ENCODE measurements around the gene AP1G1.

DNA sequence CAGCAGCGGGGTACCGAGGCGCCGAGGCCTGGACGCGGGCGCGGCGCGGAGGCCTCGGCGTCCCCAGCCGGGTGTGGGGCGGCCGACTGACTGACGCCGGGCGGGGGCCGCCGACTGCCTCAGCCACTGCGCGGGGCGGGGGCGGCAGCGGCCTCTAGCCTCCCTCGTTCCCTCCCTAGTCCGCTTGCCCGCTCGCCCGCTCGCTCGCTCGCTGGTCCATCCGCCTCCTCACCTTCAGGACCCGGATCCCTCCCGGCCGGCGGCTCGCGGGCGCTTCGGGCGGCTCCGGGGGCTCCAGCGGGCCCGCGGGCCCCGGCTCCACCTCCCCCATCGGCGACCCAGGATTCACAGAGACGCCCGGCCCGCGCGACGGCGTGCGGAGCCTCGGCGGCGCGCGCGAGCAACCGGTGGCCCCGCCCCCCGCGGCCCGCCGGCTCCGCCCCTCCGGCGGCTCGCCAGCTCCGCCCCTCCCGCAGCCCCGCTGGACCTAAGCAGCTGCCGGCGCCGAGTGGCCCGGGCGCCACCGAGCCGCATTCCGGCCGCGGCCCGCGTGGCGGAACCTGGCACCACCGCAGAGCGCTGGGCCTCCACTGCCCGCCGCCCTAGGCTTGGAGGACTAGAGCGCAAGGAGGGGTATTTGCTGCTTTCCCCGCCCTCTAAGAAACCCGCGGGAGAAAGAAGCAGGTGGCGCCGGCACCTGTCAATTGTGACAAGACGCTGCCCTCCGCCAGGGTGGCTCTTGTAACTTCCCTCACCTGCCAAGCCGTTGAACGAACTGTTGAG lies 84.9 kb downstream of the AP1G1 start:
- TF ChIP-seq, protein P1, sequence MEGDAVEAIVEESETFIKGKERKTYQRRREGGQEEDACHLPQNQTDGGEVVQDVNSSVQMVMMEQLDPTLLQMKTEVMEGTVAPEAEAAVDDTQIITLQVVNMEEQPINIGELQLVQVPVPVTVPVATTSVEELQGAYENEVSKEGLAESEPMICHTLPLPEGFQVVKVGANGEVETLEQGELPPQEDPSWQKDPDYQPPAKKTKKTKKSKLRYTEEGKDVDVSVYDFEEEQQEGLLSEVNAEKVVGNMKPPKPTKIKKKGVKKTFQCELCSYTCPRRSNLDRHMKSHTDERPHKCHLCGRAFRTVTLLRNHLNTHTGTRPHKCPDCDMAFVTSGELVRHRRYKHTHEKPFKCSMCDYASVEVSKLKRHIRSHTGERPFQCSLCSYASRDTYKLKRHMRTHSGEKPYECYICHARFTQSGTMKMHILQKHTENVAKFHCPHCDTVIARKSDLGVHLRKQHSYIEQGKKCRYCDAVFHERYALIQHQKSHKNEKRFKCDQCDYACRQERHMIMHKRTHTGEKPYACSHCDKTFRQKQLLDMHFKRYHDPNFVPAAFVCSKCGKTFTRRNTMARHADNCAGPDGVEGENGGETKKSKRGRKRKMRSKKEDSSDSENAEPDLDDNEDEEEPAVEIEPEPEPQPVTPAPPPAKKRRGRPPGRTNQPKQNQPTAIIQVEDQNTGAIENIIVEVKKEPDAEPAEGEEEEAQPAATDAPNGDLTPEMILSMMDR (conservative IDR thresholded peaks at IDR 0.05 in 1 of 2, IDR thresholded peaks at IDR 0.05 in 1 of 2; ENCODE audit: extremely low read depth in 1 of 2, insufficient read depth in 1 of 2, low read depth in 1 of 2, low read length in 2 of 2), result no peak
- TF ChIP-seq EZH2 (IDR thresholded peaks at IDR 0.05; ENCODE audit: borderline replicate concordance, low read length), result no peak
